GM21381 (cell line): ENCODE results near the gene MYL3.

Source experiments
- ATAC-seq: cut with Tn5 transposase; IDR thresholded peaks from one replicate; pipeline ENCODE4 v1.9.1; 2021; ENCODE audit warnings: mild to moderate bottlenecking, moderate library complexity; ENCODE audit not compliant: unreplicated experiment

The MYL3 gene

DNA sequence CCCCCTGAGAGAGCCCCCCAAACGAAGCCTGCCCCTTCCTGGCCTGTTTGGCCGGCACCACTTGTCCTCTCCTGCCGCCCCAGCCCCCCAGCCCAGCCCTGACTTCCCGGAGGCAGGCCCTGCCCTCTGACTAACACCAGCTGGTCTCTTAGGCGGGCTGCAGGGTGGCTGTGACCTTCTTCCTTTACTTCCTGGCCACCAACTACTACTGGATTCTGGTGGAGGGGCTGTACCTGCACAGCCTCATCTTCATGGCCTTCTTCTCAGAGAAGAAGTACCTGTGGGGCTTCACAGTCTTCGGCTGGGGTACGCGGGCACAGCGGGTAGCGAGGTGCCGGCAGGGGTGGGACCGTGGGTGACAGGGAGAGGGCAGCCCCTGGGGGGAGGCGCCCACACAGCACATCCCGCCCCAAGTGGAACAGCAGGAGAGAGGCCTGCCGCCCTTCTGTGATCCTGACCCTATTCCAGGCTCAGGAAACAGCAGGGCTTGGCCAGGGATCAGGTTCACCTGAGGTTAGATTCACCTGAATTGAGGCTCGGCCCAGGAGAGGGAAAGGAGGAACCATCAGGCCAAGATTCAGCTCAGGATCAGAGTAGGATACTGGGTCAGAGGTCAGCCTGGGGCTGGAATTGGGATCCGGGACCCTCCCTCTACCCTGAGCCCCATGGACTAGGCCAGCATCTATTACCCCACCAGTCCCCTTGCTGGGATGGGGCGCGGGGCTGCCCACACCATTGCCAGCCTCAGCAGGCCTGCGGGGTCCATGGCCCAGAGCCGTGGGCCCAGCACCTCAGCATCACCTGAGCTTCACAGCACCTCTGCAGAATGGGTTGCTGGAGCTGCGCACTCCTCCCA lies 36.1 kb upstream of the MYL3 start:
- ATAC-seq = no peak

- ATAC-seq = no peak
Measured at GRCh38 chr3:46898321-46899150, 35.3 kb upstream of the MYL3 start.

- ATAC-seq = no peak
Measured at GRCh38 chr3:46897829-46898320, 34.6 kb upstream of the MYL3 start.

DNA sequence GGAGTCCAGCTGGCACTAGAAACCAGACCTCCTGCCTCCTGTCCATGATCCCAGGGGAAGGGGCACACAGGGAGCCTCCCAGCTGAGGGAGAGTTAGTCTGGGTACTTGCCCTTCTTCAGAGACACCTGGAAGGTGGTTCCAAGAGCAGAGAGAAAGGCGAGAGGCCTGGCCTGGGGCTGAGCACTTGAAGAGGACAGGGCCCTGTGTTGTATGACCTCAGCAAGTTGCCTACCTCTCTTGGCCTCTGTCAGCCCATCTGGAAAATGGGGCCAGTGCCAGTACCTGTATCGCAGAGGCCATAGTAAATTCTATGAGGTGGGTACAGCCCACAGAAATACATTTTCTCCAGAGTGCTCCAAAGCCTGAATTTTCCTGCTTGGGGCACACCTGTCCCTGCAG lies 33.8 kb upstream of the MYL3 start:
- ATAC-seq = no peak

- ATAC-seq = no peak
Measured at GRCh38 chr3:46896386-46896785, 33.1 kb upstream of the MYL3 start.

- ATAC-seq = no peak
Measured at GRCh38 chr3:46895761-46896160, 32.5 kb upstream of the MYL3 start.

DNA sequence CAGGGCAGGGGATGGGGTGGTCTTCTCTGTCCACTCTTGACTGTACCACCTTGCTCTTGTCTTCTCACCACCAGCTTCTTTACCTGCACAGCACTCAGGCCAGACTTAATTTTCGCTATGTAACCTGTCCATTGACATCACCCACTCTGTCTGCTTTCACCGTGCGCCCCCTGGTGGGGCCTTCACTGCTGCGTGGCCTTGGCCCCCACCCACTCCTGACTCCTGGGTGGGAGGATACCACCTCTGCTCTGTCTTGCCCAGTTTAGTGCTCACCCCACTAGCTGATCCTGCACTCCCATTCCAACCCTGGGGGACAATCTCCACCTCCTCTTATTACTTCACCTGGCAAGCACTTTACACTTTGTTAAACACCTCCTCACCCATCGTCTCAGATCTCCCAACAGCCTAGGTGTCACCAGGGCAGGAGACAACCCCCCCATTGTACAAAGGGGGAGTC lies 32.0 kb upstream of the MYL3 start:
- ATAC-seq = no peak

DNA sequence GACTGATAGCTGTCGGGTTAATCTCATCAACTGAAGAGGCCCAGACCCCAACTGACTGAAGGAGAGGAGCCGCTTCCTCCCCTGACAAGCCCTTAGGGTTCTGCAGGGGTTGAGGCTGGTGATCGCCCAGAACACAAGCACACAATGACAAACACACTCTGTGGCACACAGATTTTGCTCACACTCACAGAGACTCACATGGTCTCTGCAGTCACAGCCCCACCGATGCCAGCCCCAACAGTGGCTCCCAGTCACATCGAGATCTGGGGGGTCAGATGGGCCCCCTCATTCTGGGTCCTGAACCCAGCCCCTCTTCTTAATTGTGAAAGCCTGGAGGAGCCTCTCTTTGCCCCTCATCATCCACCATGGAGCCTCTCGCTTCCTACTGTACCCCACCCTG lies 31.0 kb upstream of the MYL3 start:
- ATAC-seq = no peak

GRCh38 chr3:46893763-46894162 lies 30.5 kb upstream of the MYL3 start:
- no peak for ATAC-seq

- ATAC-seq = no peak
Measured at GRCh38 chr3:46893146-46893748, 30.0 kb upstream of the MYL3 start.

GRCh38 chr3:46892285-46893145 lies 29.3 kb upstream of the MYL3 start:
- no peak for ATAC-seq

DNA sequence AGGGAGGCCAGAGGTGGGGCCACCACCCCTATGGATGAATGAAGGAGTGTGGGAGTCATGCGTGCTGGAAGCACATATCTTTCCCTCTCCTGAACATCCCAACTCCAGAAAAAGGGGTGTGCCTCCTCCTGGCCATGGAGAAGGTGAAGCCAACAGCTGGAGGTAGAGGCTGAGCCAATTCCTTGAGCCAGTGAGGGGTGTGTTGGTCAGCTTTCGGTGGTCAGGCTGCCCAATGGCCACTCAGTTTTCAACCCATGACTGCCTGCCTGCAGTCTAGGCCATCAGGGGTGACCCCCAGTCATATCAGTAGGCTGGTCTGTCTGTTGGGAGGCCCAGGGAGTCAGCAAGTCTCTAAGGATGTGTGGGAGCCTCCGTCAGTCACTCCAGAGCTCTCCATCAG lies 27.9 kb upstream of the MYL3 start:
- ATAC-seq = no peak

DNA sequence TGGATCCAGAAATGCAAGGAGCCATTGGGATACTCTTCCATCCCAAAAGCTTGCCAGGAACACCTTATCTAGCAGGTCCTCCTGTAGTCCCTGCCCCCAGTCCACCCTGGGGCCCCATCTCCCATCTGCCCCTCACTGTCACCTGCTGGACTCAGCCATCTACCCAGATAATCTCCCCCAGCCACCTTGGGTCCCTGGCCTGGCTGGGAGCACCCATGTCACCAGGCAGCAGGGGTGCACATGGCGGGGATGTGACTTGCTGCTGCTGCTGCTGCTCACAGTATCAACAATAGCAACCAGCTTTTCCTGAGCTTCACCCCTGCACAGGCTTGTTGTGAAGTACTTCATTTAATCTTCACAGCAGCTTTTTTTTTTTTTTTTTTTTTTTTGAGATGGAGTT lies 26.9 kb upstream of the MYL3 start:
- no peak for ATAC-seq

DNA sequence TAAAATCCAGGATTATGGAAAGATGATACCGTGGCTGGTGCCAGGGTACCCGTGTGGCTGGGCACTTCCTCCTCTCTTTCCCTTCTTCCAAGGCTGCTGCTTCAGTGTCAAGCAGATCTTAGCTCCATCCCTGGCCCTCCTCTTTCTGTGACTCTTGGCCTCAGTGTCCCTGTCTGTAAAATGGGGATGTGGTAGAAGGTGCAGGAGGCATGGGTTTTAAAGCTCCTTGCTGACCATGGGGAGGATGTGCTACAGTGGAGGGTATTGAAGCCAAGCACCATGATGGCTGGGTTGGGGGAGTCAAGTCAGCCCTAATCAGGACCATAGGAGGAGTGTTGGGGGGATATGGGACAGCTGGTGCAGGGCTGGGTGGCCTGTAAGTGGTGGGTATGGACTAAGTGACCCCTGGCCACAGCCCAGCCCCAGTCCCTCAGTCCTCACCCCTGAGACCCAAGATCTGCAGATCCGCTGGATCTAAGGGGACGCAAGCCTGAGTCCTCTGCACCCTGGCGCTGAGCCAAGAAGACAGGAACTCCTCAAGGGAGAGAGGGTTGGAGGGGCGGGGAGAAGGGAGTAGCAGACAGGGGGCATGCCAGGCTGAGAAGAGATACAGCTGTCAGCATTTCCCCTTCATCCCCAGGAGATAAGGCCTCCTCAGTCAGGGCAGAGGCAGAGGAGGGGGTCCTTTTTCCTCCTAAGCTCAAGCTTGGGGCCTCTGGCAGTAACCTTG lies 26.3 kb upstream of the MYL3 start:
- no peak for ATAC-seq

- no peak for ATAC-seq
Measured at GRCh38 chr3:46888705-46889104, 25.5 kb upstream of the MYL3 start.

DNA sequence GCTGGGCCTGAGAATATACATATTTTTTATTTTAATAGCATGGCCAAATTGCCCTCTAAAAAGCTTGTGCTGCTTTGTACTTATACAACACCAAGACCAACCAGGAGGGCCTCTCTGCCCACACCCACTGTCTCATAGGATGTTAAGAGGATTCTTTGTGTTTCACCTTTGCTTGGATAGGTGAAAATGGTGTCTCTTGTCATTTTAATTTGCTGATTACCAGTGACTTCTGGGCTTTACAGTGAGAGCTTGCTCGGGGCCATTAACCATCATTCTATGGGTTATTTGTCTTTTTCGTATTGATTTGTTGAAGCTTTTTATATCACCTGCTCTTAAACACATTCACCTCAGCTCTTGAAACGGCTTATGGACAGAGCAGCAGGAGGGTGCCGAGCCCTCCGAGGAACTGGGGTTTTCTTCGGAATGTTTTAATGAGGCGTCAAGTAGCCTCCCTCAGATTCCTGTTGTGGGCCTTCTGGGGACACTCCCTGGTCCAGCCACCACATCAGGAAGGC lies 24.8 kb upstream of the MYL3 start:
- no peak for ATAC-seq

GRCh38 chr3:46885612-46886011 lies 22.4 kb upstream of the MYL3 start:
- ATAC-seq = no peak

DNA sequence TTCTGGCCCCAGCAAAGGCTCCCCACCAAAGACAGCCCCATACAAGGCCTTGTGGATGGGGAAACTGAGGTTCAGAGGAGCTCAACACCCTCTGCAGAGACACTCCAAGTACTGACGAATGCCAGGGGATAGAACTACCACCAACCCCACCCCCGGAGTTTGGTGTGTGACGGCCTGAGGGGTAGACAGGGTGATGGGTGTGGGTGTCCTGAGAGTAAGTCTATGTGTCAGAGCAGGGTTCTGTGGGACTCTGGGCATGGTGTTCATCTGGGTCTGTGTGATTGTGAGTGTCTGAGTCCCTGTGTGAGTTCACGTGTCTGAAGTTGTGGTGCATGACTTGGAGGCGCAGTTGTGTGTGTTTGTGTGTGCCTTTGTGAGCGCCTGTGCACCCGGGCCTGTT lies 21.7 kb upstream of the MYL3 start:
- ATAC-seq = no peak

DNA sequence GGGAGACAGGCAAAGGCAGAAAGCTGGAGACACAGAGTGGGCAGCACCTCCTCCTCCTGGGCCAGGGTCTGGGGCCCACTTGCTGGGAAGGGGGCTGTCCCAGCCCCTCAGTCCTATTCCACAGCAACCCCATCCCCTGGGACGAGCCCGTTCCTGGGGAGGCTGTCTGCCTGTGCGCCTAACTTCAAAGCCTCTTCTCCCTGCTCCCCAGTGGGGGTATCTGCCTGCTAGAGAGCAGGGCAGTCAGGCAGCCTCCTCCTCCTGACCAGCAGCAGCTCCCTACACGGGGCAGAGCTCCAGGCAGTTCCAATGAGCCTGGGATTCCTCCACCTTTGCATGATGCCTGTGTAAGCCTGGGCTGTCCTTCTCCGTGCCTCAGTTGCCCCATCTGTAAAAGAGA lies 21.2 kb upstream of the MYL3 start:
- no peak for ATAC-seq

GRCh38 chr3:46883830-46884185 lies 20.6 kb upstream of the MYL3 start:
- ATAC-seq = no peak
